ENCODE results near the gene MROH7. TPM values are rescaled to one million over a fixed set of nuclear protein-coding genes. Genes with fewer than 3 reads are reported as not detected.

The MROH7 gene
- total and polyA plus RNA-seq, 3 experiments from 2014 or later = not detected

GRCh38 chr1:54607821-54608565 is 33.6 kb upstream of the MROH7 start:
- no peak overlapping the region for H3K27ac ChIP-seq (ENCODE audit: low read depth, low read length)
- Mint-ChIP-seq H3K36me3 (no peaks in the 10 kb centered on the region), H3K4me1 (peaks cover 10 to 15% (median 10%) of the 10 kb centered on the region in 3 donors), H3K4me3 (no peak overlapping the region), H3K27me3 (peaks cover 3 to 5% of the 10 kb centered on the region in 2 donors), H3K9me3 (no peaks in the 10 kb centered on the region), H3K27ac (peak overlapping the region in 1 of 8 donors; percentile 72)
- H3K27me3 ChIP-seq (ENCODE audit: insufficient read depth, low read length, poor library complexity, severe bottlenecking) = no peaks in the 10 kb centered on the region
- peaks cover 10% of the 10 kb centered on the region for H3K4me1 ChIP-seq (ENCODE audit: insufficient read depth, low read length)
- DNase-seq = no peak
- ChIA-PET CTCF (no interaction called here), POLR2A (no interaction called here)
- no peaks in the 10 kb centered on the region for H3K9me3 ChIP-seq (ENCODE audit: low read length)
- no peaks in the 10 kb centered on the region for H3K36me3 ChIP-seq (ENCODE audit: insufficient read depth, low read length)
- H3K4me3 ChIP-seq (ENCODE audit: low read length) = no peak overlapping the region

- Mint-ChIP-seq H3K4me3 (no peak overlapping the region), H3K36me3 (no peaks in the 10 kb centered on the region), H3K27me3 (peaks cover 3 to 5% of the 10 kb centered on the region in 2 donors), H3K9me3 (no peaks in the 10 kb centered on the region), H3K4me1 (peaks cover 10 to 15% (median 10%) of the 10 kb centered on the region in 3 donors), H3K27ac (no peak overlapping the region)
- Histone ChIP-seq H3K27ac (ENCODE audit: low read depth, low read length) (no peak overlapping the region), H3K9me3 (ENCODE audit: low read length) (no peaks in the 10 kb centered on the region), H3K4me1 (ENCODE audit: insufficient read depth, low read length) (peaks cover 10% of the 10 kb centered on the region), H3K36me3 (ENCODE audit: insufficient read depth, low read length) (no peaks in the 10 kb centered on the region), H3K27me3 (ENCODE audit: insufficient read depth, low read length, poor library complexity, severe bottlenecking) (no peaks in the 10 kb centered on the region), H3K4me3 (ENCODE audit: low read length) (no peak overlapping the region)
- ChIA-PET CTCF (no interaction called here), POLR2A (no interaction called here)
- no peak for DNase-seq
These were observed 32.9 kb upstream of the MROH7 start for GRCh38 chr1:54608566-54609230.

GRCh38 chr1:54609301-54609921 is 32.2 kb upstream of the MROH7 start:
- CTCF ChIA-PET = no interaction called here
- no peaks in the 10 kb centered on the region for H3K36me3 ChIP-seq (ENCODE audit: insufficient read depth, low read length)

GRCh38 chr1:54610048-54610447 is 31.5 kb upstream of the MROH7 start:
- Mint-ChIP-seq H3K36me3 (no peaks in the 10 kb centered on the region), H3K27ac (no peak overlapping the region), H3K27me3 (peaks cover 3 to 5% of the 10 kb centered on the region in 2 donors), H3K9me3 (no peaks in the 10 kb centered on the region), H3K4me1 (peaks cover 0 to 5% (median under 1%) of the 10 kb centered on the region in 3 donors), H3K4me3 (peak overlapping the region in 1 of 7 donors; percentile 59)
- H3K36me3 ChIP-seq (ENCODE audit: insufficient read depth, low read length) = no peaks in the 10 kb centered on the region
- H3K4me1 ChIP-seq (ENCODE audit: insufficient read depth, low read length) = peaks cover 2% of the 10 kb centered on the region
- DNase-seq = no peak
- H3K9me3 ChIP-seq (ENCODE audit: low read length) = no peaks in the 10 kb centered on the region
- ChIA-PET POLR2A (no interaction called here), CTCF (interaction anchor here (1.7 kb wide), 1 partner anchor 11 kb away, joined by 4 read pairs; no protein-coding TSS in a partner anchor)
- no peaks in the 10 kb centered on the region for H3K27me3 ChIP-seq (ENCODE audit: insufficient read depth, low read length, poor library complexity, severe bottlenecking)
- no peak overlapping the region for H3K4me3 ChIP-seq (ENCODE audit: low read length)
- H3K27ac ChIP-seq (ENCODE audit: low read depth, low read length) = no peak overlapping the region

More at GRCh38 chr1:54609301-54609921, 32.2 kb upstream of the MROH7 start:
- H3K27ac ChIP-seq (ENCODE audit: low read depth, low read length) = no peak overlapping the region
- POLR2A ChIA-PET = no interaction called here
- Mint-ChIP-seq H3K36me3 (no peaks in the 10 kb centered on the region), H3K27me3 (peaks cover 3 to 5% of the 10 kb centered on the region in 2 donors), H3K4me1 (peaks cover 6 to 11% (median 7%) of the 10 kb centered on the region in 3 donors), H3K4me3 (no peak overlapping the region), H3K27ac (no peak overlapping the region), H3K9me3 (no peaks in the 10 kb centered on the region)
- no peak for DNase-seq
- no peak overlapping the region for H3K4me3 ChIP-seq (ENCODE audit: low read length)
- H3K4me1 ChIP-seq (ENCODE audit: insufficient read depth, low read length) = peaks cover 8% of the 10 kb centered on the region
- no peaks in the 10 kb centered on the region for H3K9me3 ChIP-seq (ENCODE audit: low read length)
- no peaks in the 10 kb centered on the region for H3K27me3 ChIP-seq (ENCODE audit: insufficient read depth, low read length, poor library complexity, severe bottlenecking)

- H3K9me3 Mint-ChIP-seq = no peaks in the 10 kb centered on the region
- no peak overlapping the region for H3K4me3 Mint-ChIP-seq
- no peak for DNase-seq
- H3K27me3 ChIP-seq (ENCODE audit: insufficient read depth, low read length, poor library complexity, severe bottlenecking) = no peaks in the 10 kb centered on the region
- peak overlapping the region in 1 of 8 donors; percentile 17 for H3K27ac Mint-ChIP-seq
- H3K4me1 Mint-ChIP-seq = no peaks in the 10 kb centered on the region
- H3K9me3 ChIP-seq (ENCODE audit: low read length) = no peaks in the 10 kb centered on the region
- no peak overlapping the region for H3K27ac ChIP-seq (ENCODE audit: low read depth, low read length)
- peaks cover 5 to 7% of the 10 kb centered on the region in 2 donors for H3K27me3 Mint-ChIP-seq
- ChIA-PET POLR2A (no interaction called here), CTCF (interaction anchor here (0.6 to 1.7 kb wide), 2 partner anchors 11 to 49 kb away, joined by 3 to 4 read pairs; no protein-coding TSS in a partner anchor)
- no peaks in the 10 kb centered on the region for H3K36me3 ChIP-seq (ENCODE audit: insufficient read depth, low read length)
- no peaks in the 10 kb centered on the region for H3K36me3 Mint-ChIP-seq
- H3K4me3 ChIP-seq (ENCODE audit: low read length) = no peak overlapping the region
- H3K4me1 ChIP-seq (ENCODE audit: insufficient read depth, low read length) = no peaks in the 10 kb centered on the region
These were observed 30.7 kb upstream of the MROH7 start for GRCh38 chr1:54610601-54611580.

GRCh38 chr1:54611621-54612020 is 30.0 kb upstream of the MROH7 start:
- Mint-ChIP-seq H3K27ac (no peak overlapping the region), H3K4me1 (no peaks in the 10 kb centered on the region), H3K36me3 (no peaks in the 10 kb centered on the region), H3K9me3 (no peaks in the 10 kb centered on the region), H3K4me3 (no peak overlapping the region), H3K27me3 (peaks cover 5 to 7% of the 10 kb centered on the region in 2 donors)
- Histone ChIP-seq H3K27me3 (ENCODE audit: insufficient read depth, low read length, poor library complexity, severe bottlenecking) (no peaks in the 10 kb centered on the region), H3K9me3 (ENCODE audit: low read length) (no peaks in the 10 kb centered on the region), H3K4me1 (ENCODE audit: insufficient read depth, low read length) (no peaks in the 10 kb centered on the region), H3K4me3 (ENCODE audit: low read length) (no peak overlapping the region), H3K27ac (ENCODE audit: low read depth, low read length) (no peak overlapping the region), H3K36me3 (ENCODE audit: insufficient read depth, low read length) (no peaks in the 10 kb centered on the region)
- DNase-seq = no peak
- ChIA-PET POLR2A (no interaction called here), CTCF (interaction anchor here (1.7 kb wide), 1 partner anchor 10 kb away, joined by 4 read pairs; no protein-coding TSS in a partner anchor)

- no peak overlapping the region for H3K4me3 ChIP-seq (ENCODE audit: low read length)
- Mint-ChIP-seq H3K4me3 (no peak overlapping the region), H3K9me3 (no peaks in the 10 kb centered on the region)
These were observed 27.6 kb upstream of the MROH7 start for GRCh38 chr1:54614024-54614423.

More at GRCh38 chr1:54614024-54614423, 27.6 kb upstream of the MROH7 start:
- POLR2A ChIA-PET = no interaction called here
- Histone ChIP-seq H3K27me3 (ENCODE audit: insufficient read depth, low read length, poor library complexity, severe bottlenecking) (peaks cover under 1% of the 10 kb centered on the region), H3K27ac (ENCODE audit: low read depth, low read length) (no peak overlapping the region), H3K36me3 (ENCODE audit: insufficient read depth, low read length) (no peaks in the 10 kb centered on the region), H3K9me3 (ENCODE audit: low read length) (no peaks in the 10 kb centered on the region), H3K4me1 (ENCODE audit: insufficient read depth, low read length) (no peaks in the 10 kb centered on the region)
- Mint-ChIP-seq H3K4me1 (no peaks in the 10 kb centered on the region), H3K27me3 (peaks cover 8 to 12% of the 10 kb centered on the region in 2 donors), H3K27ac (no peak overlapping the region), H3K36me3 (no peaks in the 10 kb centered on the region)
- CTCF ChIA-PET = no interaction called here
- DNase-seq = no peak
